NCI-H345 treated with DMSO at 0.1 percent for 48 hours (cell line): Measurements from ENCODE around the gene RPS6KA3.
"Not testable (repeated sequence)": the region's sequence is repeated elsewhere in the genome, so short reads cannot be mapped to it uniquely, and the experiment has no call there.

Source experiments
- DNase-seq: peaks from one replicate; lab custom pipeline; 2025; ENCODE audit not compliant: unreplicated experiment; lab: John Stamatoyannopoulos, UW

The RPS6KA3 gene

DNA sequence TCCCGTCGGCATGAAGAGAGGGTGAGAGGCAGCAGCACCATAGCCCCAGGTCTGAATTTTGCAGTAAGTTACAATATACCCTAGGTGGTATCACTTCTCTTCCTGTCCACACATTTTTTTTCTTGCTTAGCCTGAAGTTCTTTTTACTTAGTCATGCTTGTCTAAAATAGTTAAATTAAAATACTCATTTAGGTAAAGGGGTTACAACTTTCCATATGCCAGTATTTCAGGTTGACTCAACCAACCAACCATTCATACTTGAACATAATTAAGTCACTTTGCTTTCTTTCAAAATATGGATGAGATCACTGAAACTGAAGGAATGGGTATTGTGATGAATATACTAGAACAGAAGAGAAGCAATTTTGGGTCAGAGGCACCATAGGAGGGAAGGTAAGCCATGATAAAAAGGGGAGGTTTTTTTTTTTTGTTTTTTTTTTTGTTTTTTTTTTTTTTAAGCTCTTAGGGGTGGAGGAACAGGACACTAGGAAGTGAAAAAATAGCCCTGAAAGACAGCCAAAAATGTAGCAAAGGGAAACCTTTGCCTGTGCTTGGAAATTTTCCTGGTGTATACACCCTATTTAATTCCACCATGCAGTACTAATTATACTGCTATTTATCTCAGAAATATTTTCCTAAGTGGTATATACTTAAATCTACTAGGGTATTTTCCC, 41.8 kb downstream of the RPS6KA3 start:
- no peak for DNase-seq

DNA sequence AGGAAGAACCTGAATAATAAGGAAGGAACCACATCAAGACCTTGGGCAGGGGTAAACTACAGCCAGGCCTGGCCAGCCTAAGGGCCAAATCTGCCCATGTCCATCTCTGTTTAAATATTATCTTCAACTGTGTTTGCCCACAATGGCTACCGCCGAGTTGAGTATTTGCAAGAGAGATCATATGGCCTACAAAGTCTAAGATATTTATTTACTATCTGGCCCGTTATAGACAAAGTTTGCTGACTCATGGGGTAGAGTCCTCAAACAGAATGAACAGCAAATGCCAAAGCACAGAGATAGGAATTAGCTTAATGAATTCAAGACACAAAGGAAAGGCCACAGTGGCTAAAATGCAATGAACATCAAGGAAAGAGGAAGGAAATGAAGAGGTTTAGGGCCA, 44.8 kb downstream of the RPS6KA3 start:
- DNase-seq: no peak

DNA sequence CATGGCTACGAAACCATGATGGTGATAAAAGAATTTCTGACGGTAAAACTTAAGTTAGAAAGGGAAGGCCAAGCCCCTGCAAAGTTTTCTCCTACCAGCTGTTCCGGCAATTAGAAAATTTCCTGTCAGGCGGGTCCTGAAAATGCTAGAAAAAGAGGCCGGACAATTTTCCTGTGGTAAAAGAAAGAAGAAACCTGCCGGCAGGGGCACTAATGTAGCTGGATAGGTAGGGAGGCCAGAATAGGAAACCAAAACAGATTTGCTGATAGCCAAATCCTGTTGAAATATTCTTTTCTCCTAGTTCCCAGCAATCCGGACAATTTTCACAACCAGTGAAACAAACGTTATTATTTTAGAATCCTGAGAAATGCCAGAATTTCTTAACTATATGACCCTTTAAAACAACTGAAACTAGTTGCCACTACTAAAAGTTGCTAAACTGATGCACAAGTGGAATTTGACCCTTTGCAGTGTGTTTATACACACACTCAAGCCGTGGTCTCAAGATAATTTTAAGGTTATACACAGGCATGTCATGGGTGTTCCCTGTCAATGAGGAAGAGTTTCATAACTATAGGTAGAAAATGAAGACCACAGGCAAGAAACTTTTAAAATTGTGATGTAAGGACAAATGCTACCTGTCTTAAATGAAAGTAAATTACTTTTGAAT, 47.7 kb downstream of the RPS6KA3 start:
- DNase-seq: no peak

DNA sequence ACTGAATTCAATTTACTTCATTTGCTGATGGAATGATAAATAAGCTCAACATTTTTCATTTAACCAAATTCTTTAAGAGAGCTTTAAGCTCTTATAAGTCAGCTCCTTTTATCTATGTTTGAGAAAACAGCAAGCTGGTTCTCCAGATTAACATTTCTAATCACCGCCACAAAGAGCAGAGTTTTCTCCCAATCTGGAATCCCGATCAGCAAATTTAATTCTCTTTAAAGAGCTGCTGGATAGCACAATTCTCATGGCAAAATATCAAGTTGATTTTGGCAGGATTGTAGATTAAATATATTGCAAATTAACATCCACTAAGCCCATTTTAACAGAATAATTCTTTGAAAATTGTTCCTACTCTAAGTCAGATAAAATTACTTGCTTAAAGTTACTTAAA, 48.8 kb downstream of the RPS6KA3 start:
- no peak for DNase-seq

DNA sequence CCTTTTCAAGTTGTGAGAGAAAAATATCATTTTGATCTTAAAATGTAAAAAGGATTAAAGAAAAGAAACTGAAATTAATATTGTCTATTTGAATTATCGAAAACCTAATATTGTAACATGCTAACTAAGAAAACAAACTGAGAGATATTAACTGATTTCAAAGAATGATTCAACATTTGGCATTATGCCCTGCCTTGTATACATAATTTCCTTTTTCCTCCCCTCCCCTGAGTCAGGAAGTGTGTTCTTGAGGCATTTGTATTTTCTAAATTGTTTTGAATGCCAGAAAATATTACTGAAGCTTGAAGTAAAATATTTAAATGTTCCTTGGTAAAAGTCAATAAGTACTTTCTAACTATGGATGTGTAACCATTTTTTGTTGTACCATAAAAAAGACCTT, 49.4 kb downstream of the RPS6KA3 start:
- DNase-seq: no peak

DNA sequence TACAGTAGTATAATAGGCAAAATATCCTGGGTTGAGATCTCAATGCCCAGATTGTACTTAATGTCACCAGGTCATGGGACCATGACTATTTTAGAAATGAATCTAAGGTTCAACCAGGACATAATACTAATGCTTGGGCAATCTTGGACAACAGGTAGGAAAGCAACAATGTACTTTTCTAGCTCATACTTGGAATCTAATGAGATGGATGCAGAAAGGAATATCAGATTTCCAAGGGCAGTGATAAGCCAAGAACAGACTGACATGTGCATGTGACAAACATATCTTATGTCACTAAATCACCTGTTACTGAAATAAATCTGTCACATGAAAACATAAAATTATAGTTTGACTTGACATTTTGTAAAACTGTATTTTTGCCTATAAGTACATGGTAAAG, 51.1 kb downstream of the RPS6KA3 start:
- DNase-seq: no peak

DNA sequence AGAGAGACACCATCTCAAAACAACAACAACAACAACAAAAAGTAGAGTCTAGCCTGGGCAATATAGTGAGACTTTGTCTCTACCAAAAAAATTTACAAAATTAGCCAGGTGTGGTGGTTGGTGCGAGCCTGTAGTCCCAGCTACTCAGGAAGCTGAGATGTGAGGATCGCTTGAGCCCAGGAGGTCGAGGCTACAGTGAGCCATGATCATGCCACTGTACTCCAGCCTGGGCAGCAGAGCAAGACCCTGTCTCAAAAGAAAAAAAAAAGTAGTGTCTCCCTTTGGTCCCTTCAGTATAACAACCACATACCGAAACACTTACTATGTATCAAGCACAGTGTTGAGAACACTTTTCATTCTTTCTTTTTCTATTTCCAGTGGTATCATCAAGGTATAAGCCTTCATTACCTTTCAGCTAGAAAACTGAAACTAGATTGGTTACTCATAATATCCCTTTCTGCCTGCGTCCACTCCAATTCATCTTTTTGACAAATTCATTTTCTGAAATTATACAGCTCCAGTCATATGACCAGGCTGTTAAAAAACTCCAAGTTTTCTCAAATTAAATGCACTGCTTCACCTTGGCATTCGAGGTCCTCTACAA, 54.1 kb downstream of the RPS6KA3 start:
- no peak for DNase-seq

DNA sequence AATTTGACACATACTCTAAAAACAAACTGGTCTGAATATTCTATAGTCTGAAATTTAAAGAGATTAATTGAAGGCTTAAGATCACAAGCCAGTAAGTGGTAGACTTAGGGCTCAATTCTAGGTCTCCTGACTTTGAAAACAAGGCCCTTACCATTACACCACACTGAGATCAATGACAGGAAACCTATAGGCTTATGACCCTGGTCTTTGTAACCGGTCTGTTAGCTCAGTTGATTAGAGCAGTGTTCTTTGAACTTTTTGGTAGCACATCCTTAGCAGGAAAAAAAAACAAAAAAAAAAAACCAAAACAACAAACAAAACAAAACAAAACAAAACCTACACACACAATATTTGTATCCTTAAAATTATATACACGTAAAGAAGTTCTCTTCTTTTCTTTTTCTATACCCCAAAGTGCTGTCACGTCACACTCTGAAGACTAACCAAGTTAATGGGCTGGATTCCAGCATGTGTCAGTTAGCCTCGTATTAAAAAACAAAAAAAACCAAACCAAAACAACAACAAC, 55.4 kb downstream of the RPS6KA3 start:
- DNase-seq: no peak

DNA sequence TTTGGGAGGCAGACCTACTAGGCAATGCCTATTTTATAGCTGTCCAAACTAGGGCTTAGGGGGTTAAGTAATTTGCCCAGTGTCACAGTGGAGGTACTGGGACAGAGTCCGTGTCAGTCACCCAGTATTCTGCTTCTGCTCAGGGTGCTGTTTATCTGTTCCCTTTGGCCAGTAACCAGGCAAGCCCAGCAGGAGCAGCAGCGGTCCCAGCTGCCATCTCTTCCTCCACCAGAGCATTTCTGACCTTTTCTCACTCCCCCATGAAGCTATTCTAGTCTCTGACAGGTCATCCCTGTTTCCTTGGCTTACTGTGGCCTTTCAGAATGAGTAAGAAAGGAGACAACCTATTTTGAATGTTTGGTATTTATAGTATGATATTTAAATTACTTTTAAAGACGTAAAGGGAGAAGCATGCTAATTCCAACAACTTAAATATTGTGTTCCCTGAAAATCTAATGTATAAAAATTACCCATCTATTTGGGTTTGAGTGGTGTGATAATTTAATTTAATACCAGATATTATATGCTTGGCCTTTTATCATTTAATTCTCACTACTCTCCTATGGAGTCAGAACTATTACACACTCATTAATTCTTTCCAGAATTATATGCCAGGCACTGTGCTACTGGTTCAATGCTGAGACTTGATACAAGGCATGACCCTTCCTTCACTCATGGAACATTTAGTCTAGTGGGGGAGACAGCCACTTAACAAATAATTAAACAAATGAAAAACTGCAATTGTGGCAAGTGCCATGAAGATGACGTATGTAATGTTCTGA, 60.6 kb downstream of the RPS6KA3 start:
- DNase-seq: no peak

DNA sequence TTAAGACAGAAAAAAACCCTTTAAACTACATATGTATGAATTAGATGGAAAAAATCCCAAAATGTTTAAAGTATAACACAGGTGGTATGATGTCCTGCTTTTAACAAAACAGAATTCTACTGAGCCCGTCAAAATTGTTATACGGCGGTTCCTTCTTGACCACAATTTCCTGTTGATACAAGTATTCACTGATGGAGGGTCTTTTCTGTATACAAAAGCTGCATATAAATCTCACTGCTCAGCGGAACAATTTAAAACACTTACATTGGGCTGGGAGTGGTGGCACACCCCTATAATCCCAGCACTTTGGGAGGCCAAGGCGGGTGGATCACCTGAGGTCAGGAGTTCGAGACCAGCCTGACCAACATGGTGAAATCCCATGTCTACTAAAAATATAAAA, 62.4 kb downstream of the RPS6KA3 start:
- no peak for DNase-seq

DNA sequence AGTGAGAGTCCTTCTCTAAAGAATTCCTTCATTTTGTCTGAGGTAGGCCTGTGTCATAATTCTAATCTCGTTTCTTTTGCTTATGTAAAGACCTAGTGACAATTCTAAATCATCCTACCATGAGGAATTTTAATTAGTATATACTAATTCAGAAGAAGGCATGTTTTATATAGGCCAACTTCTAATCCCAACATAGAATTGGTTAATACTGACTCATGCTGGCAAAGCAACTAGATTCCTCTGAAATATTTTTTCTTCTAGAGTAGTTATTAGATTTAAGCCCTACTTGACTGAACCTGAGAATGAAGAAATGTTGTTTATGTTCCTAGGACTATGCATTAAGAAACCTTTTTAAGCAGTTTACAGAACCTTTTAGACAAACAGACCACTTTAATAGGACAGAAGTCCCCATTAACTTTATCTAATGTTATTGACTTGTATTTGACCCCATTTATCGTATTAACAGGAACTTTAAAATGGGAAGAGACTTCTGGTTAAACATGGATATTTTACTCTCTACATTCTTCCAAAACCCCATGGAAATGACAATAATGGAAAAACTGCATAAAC, 69.0 kb downstream of the RPS6KA3 start:
- no peak for DNase-seq

DNA sequence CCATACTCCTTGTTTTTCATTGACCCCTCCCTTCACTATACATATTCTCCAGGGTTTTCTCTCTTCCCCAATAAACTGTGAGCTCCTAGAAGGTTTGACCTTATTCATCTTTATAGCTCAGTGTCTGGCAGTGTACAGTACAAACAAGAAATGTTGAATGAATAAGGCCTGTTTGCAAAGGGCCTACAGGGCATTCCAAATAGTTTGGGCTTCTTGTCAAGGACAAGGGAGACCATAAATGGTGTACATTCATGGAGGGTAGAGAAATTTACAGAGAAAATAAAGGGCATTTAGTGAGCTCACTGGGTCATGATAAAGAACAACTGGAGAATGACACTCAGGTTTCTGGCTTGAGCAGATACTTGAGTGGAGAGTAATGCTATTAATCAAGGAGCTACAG, 77.5 kb downstream of the RPS6KA3 start:
- DNase-seq: no peak

DNA sequence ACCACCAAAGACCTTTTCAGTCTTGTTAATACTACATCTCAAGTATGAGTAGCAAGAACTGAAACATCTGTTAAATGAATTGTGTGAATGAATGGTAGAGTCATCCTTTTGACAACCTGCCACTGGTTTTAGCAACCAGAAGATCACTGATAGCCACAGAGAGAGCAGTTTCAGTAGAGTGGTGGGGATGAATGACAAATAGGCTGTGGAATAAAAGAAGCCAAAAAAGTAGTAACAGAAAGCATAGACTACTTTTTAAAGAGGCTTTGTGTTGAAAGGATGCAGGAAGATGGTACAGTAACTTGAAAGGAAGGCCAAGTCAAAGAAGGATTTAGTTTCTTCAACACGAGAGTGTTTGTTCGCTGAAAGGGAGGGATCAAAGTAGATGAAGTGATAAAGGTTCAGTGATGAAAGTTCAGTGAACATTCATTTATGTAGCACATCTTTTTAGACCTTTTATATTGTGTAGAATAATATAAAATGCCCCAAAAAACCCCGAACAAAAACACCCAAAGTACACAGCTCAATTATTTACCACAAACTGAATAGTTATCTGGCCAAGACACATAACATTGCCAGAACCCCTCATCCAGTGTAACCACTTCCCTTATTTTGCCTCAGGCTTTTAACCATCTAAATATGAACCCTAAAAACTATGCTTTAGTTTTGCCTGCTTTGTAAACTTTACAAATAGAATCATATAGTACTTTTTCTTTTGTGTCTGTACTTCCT, 84.9 kb downstream of the RPS6KA3 start:
- no peak for DNase-seq

DNA sequence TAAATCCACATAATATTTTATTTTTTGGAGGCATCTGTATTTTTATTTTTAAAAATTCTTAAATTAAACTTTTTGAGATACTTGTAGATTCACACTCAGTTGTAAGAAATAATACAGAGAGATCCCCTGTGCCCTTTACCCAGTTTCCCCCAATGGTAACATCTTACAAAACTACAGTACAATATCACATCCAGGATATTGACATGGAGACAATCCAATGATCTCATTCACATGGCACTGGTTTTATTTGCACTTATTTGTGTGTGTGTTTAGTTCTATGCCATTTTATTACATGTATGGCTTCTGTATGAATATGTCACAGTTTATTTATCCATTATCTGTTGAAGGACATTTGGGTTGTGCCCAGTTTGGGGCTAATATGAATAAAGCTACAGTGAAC, 89.6 kb downstream of the RPS6KA3 start:
- no peak for DNase-seq

DNA sequence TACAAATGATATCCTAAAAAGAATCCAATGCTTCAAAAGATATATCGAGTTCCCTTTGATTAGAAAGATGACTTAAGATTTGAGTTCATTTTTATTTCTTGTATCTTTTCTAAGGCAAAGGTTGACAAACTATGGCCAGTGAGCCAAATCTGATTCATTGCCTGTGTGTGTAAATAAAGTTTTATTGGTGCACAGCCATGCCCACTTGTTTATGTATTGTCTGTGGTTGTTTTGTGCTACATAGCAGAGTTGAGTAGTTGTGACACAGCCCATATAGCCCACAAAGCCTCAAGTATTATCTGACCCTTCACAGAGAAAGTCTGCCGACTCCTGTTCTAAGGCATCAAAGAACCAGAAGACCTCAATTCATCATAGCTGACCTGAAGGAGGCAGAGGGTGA, 92.9 kb downstream of the RPS6KA3 start:
- no peak for DNase-seq

DNA sequence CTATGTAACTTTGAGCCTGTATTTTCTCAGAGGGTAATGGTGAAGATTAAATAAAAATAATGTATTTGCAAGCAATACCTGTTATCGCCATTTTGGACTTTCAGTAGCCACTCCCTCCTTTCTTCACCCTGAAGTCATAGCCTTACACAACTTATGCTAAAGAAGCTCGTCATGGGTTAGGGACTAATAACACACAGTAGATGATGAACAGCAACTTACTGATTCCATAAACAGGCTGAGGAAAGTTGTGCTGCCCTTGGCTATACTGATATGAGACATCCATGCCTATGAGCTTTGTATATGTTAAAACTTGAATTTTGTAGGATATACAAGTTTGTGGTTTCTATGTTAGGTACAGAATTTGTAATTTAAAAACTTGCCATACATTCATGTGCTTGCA, 93.4 kb downstream of the RPS6KA3 start:
- DNase-seq: no peak

DNA sequence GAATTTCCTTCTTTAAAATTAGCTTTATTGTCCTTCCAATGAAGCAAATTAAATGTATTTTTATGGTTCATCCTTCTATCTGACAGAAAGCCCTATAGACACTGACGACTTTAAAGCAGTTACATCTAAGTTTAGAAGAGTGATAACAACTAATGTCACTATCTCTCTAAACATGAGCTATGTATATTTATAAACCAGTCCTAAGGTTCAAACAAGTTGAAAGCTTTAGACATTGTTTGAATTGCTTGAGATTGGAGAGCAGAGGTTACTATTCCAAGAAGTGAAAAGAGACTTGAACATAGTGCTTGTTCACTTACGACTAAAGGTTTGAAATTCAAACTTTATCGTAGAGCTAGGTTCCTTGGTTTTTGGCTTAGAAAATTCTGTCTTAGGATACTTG, 94.8 kb downstream of the RPS6KA3 start:
- DNase-seq: no peak

DNA sequence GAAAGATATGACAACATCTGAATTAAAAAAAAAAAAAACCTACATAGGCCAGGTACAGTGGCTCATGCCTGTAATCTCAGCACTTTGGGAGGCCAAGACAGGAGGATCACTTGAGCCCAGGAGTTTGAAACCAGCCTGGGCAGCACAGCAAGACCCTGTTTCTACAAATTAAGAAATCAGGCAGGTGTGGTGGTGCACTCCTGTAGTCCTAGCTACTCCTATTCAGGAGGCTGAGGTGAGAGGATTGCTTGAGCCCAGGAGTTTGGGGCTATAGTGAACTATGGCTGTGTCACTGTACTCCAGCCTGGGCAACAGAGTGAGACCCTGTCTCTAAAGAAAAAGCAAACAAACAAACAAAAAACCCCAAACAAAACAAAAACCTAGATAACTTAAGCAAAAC, 104.2 kb downstream of the RPS6KA3 start:
- DNase-seq: not testable (repeated sequence)

DNA sequence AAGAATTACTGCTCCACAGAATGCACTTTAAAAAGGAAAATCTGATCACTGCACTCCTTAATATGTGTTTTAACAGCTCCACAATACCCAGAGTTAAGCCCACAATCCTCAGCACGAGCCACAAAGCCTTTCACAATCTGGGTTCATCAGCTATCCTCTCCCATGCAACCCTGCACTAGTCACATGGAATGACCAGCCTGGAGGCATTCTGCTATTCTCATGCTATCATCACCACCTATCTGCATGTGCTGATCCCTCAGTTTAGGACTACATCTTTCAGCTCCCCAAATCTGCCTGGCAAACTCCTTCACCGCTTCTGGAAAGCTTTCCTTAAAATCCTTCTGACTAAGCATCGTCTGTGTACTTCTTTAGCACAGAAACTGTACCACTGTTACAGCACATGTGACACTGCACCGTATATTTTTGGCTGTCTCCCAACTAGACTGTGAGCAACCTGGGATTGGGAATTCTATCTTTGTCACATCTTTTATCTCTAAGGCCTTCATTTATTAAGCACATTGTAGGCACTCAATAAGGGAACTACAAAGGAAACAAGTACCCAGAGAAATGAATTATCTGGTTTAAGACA, 106.8 kb downstream of the RPS6KA3 start:
- DNase-seq: no peak

DNA sequence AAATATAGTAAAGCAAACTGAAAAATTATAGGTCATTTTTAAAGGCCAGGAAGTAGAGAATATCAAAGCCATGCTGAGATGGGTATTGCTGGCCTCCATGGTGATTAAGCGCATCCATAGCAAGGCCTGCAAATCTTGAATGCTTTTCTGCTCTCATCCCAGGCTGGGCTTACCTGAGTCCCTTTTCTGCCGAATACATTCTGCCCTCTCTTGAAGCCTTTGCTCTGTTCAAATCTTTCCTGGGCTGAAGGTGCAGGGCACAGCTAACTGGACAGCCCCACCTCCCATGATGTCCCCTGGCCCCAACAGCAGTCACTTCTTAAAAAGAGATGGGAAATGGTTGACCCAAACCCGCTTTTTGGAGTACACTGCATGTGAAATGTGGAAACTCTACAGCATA, 115.0 kb downstream of the RPS6KA3 start:
- no peak for DNase-seq
